Spinal cord (tissue), 10 donors: Measurements from ENCODE around the gene CASKIN2. TPM values are rescaled to one million over a fixed set of nuclear protein-coding genes. Genes with fewer than 3 reads are reported as not detected.

Experiments used
- DNase-seq, 6 donors: peaks; one replicate each; pipeline versions ENCODE4 v3.0.0 to v3.0.0-alpha.2; 2013 to 2015; ENCODE audit warnings: low spot score in 6 of 6, low read depth in 4 of 6
- H3K27ac ChIP-seq: one replicate; pipeline ENCODE4 v1.5.1; 2013; ENCODE audit warnings: low read depth, low read length, control low read depth
- H3K27me3 ChIP-seq: one replicate; pipeline ENCODE4 v1.6.1; 2013; ENCODE audit warnings: low read length; ENCODE audit not compliant: control insufficient read depth, insufficient read depth
- H3K36me3 ChIP-seq: one replicate; pipeline ENCODE4 v1.6.1; 2013; ENCODE audit warnings: low read length; ENCODE audit not compliant: control insufficient read depth, insufficient read depth
- H3K4me1 ChIP-seq: one replicate; pipeline ENCODE4 v1.6.1; 2013; ENCODE audit warnings: low read length; ENCODE audit not compliant: control insufficient read depth, insufficient read depth
- H3K4me3 ChIP-seq: one replicate; pipeline ENCODE4 v1.5.1; 2013; ENCODE audit warnings: low read depth, low read length, control low read depth
- H3K9me3 ChIP-seq: one replicate; pipeline ENCODE4 v1.6.1; 2013; ENCODE audit warnings: low read length; ENCODE audit not compliant: control insufficient read depth, insufficient read depth
- WGBS: methylation state at CpG from one replicate; pipeline ENCODE4 v1.1.5; 2013; ENCODE audit warnings: missing lambda C conversion rate; ENCODE audit not compliant: insufficient coverage; 5-methylcytosine and 5-hydroxymethylcytosine counted together
- polyA plus RNA-seq, 2 donors: library from polyadenylated mRNA; unstranded; fragments of 120-200 nt; gene quantifications; one replicate each; pipeline ENCODE4 v1.2.1, GENCODE V29; 2013; ENCODE audit not compliant: insufficient read length in 2 of 2
- total RNA-seq, 2 donors: library from RNA; depleted of rRNA in 1 of 2; stranded (reverse); fragments of 120-200 nt in 1 of 2; fragments of >200 nt in 1 of 2; gene quantifications; one replicate each; pipeline versions ENCODE4 v1.2.3 to v1.2.4, GENCODE V29; 2013 to 2014
- donor health status: healthy.

The CASKIN2 gene
- total and polyA plus RNA-seq, 4 donors, result 12.9 to 38.3 (median 25.8) TPM

DNA sequence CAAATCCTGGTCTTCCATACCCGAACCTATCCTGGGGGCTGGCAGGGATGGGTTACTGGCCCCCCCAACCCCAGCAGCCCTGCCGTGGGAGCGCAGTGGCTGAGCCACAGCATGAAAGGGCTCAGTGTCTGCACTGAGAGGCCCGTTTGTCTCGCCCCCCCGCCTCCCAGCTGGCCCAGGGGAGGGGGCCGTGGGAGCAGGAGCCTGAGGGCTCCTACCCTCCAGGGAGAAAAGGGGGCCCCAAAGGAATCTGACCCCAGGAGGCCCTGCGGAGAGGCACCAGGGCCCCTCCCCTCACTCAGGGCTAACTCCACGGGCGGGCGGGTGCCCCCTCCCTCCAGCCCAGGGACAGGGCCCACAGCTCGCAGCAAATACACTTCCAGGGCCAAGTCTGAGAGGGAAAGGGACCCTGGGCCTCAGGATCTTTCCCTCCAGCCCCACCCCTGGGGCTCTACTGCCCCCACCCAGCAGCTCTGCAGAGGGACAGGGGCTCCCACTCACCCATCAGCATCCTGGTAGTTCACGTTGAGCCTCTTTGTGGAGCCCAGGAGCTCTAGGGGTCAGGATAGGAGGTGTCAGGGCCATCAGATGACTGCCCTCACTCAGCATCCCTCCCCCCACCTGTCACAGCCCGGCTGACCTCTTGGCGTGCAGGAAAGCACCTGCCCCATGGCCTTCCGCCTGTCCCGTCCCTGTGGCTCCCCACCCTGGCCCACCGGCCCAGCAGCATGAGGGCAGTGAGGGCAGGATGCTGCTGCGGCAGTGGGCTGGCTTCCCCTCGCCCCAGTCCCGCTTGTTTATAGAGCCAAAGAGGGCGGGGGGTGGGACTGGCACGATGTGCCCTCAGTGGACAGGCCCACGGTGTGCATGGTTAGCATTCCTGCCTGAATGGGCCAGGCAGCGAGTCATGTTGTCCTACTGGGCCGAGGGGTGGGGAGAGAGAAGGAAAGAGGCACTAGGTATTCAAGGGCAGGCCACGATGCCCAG lies 7.3 kb downstream of the CASKIN2 start:
- WGBS, result 41% methylated on average over 21 of the region's 27 CpGs
- H3K9me3 ChIP-seq, result no peaks in the 10 kb centered on the region
- H3K27ac ChIP-seq, result peak overlapping the region; percentile 86
- H3K4me1 ChIP-seq, result peaks cover 75% of the 10 kb centered on the region
- H3K36me3 ChIP-seq, result peaks cover 88% of the 10 kb centered on the region
- DNase-seq, result peak in 2 of 6 donors; percentile 73 to 80
- H3K4me3 ChIP-seq, result no peak overlapping the region
- H3K27me3 ChIP-seq, result no peaks in the 10 kb centered on the region

DNA sequence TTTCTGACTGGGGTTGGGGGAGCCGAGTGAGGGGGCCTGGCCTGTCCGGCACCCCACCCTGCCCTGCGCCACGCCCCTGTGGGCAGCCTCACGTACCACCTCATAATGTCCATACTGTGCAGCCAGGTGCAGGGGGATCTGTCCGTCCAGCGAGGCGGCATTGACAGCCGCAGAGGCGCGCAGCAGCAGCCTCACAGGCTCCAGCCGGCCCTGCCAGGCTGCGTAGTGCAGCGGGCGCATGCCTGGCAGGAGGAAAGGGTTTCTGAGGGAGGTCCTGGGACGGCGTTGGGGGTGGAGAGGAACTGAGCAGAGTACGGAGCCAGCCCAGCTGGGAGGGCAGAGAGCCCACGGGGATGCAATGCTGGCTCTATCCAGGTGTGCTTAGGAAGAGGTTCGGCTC lies 8.4 kb downstream of the CASKIN2 start:
- Histone ChIP-seq H3K27ac (peak overlapping the region; percentile 86), H3K36me3 (peaks cover 90% of the 10 kb centered on the region), H3K27me3 (no peaks in the 10 kb centered on the region), H3K9me3 (no peaks in the 10 kb centered on the region), H3K4me3 (no peak overlapping the region), H3K4me1 (peaks cover 75% of the 10 kb centered on the region)
- 80% methylated on average over 15 of the region's 20 CpGs for WGBS
- no peak for DNase-seq

DNA sequence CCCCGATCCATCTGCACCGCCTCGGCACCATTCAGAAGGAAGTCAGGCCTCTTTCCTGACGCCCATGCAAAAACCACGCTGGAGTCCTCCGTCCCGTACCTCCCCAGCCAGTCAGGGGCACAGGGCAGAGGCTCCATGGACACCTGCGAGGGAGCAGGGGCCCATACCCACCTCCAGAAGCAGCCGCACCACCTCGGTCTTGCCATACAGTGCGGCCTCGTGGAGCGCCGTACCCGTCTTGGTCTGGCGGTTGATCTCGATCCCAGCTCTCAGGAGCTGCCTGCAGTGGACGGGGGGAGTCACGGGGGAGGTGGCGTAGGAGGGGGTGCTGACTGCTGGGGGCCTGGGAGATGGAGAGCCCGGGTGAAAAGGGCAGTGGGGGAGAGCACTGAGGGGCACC lies 9.2 kb downstream of the CASKIN2 start:
- Histone ChIP-seq H3K9me3 (no peaks in the 10 kb centered on the region), H3K4me1 (peaks cover 75% of the 10 kb centered on the region), H3K27me3 (no peaks in the 10 kb centered on the region), H3K36me3 (peaks cover 92% of the 10 kb centered on the region), H3K27ac (no peak overlapping the region), H3K4me3 (no peak overlapping the region)
- WGBS, result 93% methylated on average over 20 of the region's 21 CpGs
- DNase-seq, result no peak

DNA sequence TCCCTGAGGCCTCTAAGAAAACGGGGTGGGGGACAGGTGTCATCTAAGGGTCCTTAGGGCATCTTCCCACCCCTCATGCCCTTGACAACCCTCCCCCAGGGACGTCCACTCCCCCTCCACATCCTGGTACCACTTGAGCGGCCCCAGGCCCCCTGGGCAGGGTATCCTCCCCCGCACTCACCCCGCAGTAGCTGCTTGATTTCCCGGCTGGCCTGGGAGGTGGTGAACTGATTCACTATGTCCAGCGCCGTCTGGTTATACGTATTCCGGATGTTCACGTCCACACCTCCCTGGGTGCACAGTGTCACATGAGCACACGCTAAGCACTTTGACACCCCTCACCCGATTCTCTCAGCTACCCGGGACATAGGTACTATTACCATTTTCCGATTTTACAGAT lies 9.7 kb downstream of the CASKIN2 start:
- 88% methylated on average over 13 of the region's 15 CpGs for WGBS
- no peaks in the 10 kb centered on the region for H3K27me3 ChIP-seq
- no peaks in the 10 kb centered on the region for H3K9me3 ChIP-seq
- no peak for DNase-seq
- H3K27ac ChIP-seq, result no peak overlapping the region
- peaks cover 75% of the 10 kb centered on the region for H3K4me1 ChIP-seq
- peaks cover 94% of the 10 kb centered on the region for H3K36me3 ChIP-seq
- no peak overlapping the region for H3K4me3 ChIP-seq

DNA sequence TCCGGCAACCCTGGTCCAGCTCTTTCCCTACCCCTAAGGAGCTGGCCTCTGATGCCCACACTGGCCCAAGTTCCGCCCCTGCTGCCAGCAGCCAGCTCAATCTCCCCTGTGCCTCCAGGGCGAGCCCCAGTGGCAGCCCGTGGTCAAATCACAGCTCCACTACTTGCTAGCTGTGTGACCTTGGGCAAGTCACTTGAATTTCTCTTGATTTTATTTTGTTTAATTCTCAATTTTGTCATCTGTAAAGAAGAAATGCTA lies 10.3 kb downstream of the CASKIN2 start:
- DNase-seq, result no peak
- Histone ChIP-seq H3K36me3 (peaks cover 96% of the 10 kb centered on the region), H3K27me3 (no peaks in the 10 kb centered on the region), H3K9me3 (no peaks in the 10 kb centered on the region), H3K4me1 (peaks cover 74% of the 10 kb centered on the region), H3K4me3 (no peak overlapping the region), H3K27ac (no peak overlapping the region)
- WGBS, result 95% methylated on average over 4 of the region's 4 CpGs

DNA sequence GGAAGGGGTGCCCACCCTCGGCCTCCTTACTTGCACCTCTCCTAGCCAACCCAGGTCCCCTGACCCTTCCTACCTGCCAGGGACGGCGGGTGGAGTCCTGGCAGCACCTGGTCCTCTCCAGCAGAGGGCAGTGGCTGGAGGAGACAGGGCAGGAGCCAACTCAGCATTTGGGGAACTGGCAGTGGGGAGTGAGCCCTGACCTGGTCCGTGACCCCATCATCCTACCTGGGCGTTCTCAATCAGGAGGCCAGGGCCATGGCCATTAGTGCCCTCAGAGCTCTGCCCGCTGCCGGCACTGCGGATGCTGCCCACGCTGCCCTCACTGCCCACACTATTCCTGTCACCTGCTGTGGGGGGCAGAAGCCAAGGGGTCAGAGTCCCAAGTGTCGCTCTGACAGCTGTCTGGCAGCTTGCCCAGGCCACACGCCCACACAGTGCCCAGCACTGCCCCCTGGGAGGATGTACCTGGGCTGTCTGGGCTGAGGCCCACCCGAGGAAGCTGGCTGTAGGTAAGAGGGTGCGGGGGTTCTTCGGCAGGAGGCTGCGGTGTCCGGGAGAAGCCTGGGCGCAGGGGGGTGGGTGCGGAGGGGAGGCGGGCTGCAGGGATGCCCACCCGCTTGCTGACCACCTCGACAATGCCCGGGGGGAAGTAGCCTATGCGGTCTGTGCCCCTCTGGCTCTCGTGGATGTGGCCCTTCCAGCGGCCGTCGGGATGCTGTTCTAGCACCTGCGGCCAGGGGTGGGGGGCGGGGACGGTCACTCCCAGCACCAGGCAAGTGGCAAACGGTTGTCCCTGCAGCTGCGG lies 10.8 kb downstream of the CASKIN2 start:
- DNase-seq, result no peak
- Histone ChIP-seq H3K36me3 (peaks cover 96% of the 10 kb centered on the region), H3K9me3 (no peaks in the 10 kb centered on the region), H3K4me1 (peaks cover 74% of the 10 kb centered on the region), H3K4me3 (no peak overlapping the region), H3K27me3 (no peaks in the 10 kb centered on the region), H3K27ac (no peak overlapping the region)
- WGBS, result 81% methylated on average over 30 of the region's 32 CpGs

DNA sequence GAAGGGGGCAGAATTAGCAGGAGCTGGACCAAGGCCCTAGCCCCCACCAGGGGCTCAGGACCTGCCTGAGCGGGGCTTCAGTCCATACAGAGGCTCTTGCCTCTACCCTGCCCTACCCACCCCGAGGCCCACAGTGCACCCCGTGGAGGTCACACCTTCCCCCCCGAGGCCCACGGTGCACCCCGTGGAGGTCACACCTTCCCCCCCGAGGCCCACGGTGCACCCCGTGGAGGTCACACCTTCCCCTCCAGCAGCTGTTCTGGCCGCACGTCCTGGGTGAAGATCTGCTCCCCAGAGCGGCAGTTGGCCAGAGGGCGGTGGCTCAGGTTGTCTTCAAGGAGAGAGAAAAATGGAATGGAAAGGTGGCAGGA lies 11.4 kb downstream of the CASKIN2 start:
- 90% methylated on average over 2 of the region's 13 CpGs for WGBS
- Histone ChIP-seq H3K27ac (no peak overlapping the region), H3K27me3 (no peaks in the 10 kb centered on the region), H3K4me1 (peaks cover 74% of the 10 kb centered on the region), H3K4me3 (no peak overlapping the region), H3K9me3 (no peaks in the 10 kb centered on the region), H3K36me3 (peaks cover 98% of the 10 kb centered on the region)
- no peak for DNase-seq

DNA sequence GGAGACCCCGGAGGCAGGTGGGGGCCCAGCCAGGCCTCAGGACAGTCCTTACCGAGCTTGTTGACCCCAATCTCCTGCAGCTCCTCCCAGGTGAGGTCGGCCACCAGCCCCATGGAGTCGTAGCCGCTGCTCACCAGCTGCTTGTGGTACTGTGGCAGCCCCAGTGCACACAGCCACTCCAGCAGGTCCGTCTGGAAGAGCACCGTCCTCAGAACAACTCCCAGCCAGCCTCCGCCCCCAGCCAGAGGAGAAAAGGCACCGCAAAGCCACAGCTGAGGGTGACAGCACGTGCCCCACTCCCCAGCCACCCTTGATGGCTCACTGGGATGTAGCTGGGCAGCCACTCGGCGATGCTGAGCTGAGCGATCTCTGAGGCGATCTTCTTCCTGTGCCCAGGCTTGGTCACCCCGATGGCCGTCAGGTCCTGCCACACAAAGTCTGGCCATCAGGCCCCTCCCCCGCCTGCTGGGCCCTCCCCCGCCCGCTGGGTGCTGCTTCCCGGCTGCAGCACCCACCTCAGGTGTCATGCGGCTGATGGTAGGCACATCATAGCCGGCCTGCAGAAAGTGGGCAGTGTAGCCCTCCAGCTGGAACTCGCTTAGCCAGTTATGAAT lies 11.9 kb downstream of the CASKIN2 start:
- Histone ChIP-seq H3K9me3 (no peaks in the 10 kb centered on the region), H3K27ac (no peak overlapping the region), H3K4me1 (peaks cover 74% of the 10 kb centered on the region), H3K27me3 (no peaks in the 10 kb centered on the region), H3K4me3 (no peak overlapping the region), H3K36me3 (peaks cover 99% of the 10 kb centered on the region)
- WGBS, result 85% methylated on average over 17 of the region's 23 CpGs
- no peak for DNase-seq

DNA sequence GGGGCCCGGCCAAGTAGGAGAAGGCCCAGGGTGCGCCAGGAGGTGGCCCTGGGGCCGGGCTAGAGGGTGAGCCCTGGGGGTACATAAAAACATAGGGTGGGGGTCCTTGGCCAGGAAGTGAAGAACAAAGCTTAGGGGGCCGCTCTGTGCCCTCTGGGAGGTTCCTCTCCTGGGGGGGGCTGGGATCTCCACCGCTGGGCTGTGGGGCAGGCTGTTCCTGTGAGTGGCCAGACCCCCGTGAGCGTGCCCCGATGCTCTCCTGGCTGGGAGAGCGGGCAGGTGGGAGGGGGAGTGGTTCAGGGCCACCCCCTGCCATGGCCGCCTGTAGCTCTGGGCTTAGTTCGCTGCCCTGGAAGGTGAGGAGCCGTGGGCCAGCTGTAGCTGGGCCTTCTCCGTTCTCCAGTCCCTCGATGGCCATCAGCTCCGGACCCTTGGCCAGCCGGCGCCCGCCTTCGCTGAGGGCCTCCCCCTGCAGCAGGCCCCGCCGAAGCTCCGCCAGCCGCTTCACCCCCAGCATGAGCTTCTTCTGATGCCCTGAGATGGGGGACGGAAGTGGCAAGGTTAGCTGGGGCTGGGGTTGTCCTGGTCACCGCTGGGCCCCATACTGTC lies 12.5 kb downstream of the CASKIN2 start:
- WGBS, result 82% methylated on average over 12 of the region's 25 CpGs
- H3K27ac ChIP-seq, result no peak overlapping the region
- H3K27me3 ChIP-seq, result no peaks in the 10 kb centered on the region
- H3K9me3 ChIP-seq, result no peaks in the 10 kb centered on the region
- peaks cover 99% of the 10 kb centered on the region for H3K36me3 ChIP-seq
- peaks cover 74% of the 10 kb centered on the region for H3K4me1 ChIP-seq
- no peak overlapping the region for H3K4me3 ChIP-seq
- DNase-seq, result no peak
